H1 (cell line): ENCODE measurements around the gene MAML3. TPM values are rescaled to one million over a fixed set of nuclear protein-coding genes. Genes with fewer than 3 reads are reported as not detected.

ENCODE experiments used
- CTCF ChIA-PET: fragments of 300-600 bp; sonication (Branson Sonifier 250); formaldehyde crosslinking; loops from one replicate; lab custom pipeline; 2021; ENCODE audit not compliant: partially characterized antibody; lab: Charles Lee
- POLR2A ChIA-PET: fragments of 300-600 bp; sonication (Branson Sonifier 250); formaldehyde crosslinking; loops from one replicate; lab custom pipeline; 2021; ENCODE audit warnings: inconsistent platforms; ENCODE audit not compliant: partially characterized antibody; lab: Charles Lee
- DNase-seq, 2 experiments: peaks; one replicate each; pipeline versions ENCODE4 v3.0.0 to v3.0.0-alpha.2; 2010 to 2022; ENCODE audit warnings: low spot score in 2 of 2, low read depth in 1 of 2, mixed read lengths in 1 of 2
- FAIRE-seq: peaks from 2 replicates; lab custom pipeline; 2011; peaks lifted over from hg19 to GRCh38; lab: Jason Lieb, UNC
- H2AFZ ChIP-seq: 2 replicates; pipeline ENCODE4 v1.8.1; 2012; ENCODE audit warnings: low read length, inconsistent platforms
- H2AK5ac ChIP-seq: 2 replicates; pipeline ENCODE4 v1.6.1; 2013; ENCODE audit warnings: low read depth, low read length
- H2BK120ac ChIP-seq: replicated peaks from 2 replicates; pipeline ENCODE3; 2013; ENCODE audit warnings: low read depth, low read length, inconsistent platforms
- H2BK12ac ChIP-seq: 2 replicates; pipeline ENCODE4 v1.6.1; 2013; ENCODE audit warnings: low read depth, low read length
- H2BK15ac ChIP-seq: 2 replicates; pipeline ENCODE4 v1.6.1; 2013; ENCODE audit warnings: low read length
- H2BK20ac ChIP-seq: 2 replicates; pipeline ENCODE4 v1.6.1; 2013; ENCODE audit warnings: low read length
- H2BK5ac ChIP-seq: 2 replicates; pipeline ENCODE4 v1.6.1; 2013; ENCODE audit warnings: low read depth, low read length
- H3K14ac ChIP-seq: 2 replicates; pipeline ENCODE4 v1.6.1; 2013; ENCODE audit warnings: inconsistent platforms; ENCODE audit not compliant: insufficient read length
- H3K18ac ChIP-seq: 2 replicates; pipeline ENCODE4 v1.6.1; 2013; ENCODE audit warnings: low read length; ENCODE audit errors: extremely low read depth
- H3K23ac ChIP-seq: 2 replicates; pipeline ENCODE4 v1.6.1; 2013; ENCODE audit warnings: inconsistent platforms; ENCODE audit not compliant: insufficient read length
- H3K23me2 ChIP-seq: 2 replicates; pipeline ENCODE4 v1.6.1; 2013; ENCODE audit warnings: low read depth, low read length
- H3K27ac ChIP-seq: 2 replicates; pipeline ENCODE4 v1.6.1; 2011; ENCODE audit warnings: low read depth, low read length, inconsistent platforms
- H3K27me3 ChIP-seq, 4 experiments: replicated peaks in 1 of 4; 1 replicate in 1 of 4; 2 replicates in 3 of 4; pipeline versions ENCODE4 v1.6.1 to v1.8.1; 2011 to 2013; ENCODE audit warnings: low read length in 3 of 4, mild to moderate bottlenecking in 3 of 4, inconsistent platforms in 2 of 4, mixed read lengths in 2 of 4, moderate library complexity in 1 of 4; ENCODE audit not compliant: control insufficient read depth in 3 of 4, insufficient read depth in 3 of 4; ENCODE audit errors: extremely low read depth in 1 of 4
- H3K36me3 ChIP-seq, 4 experiments: 2 replicates each; pipeline versions ENCODE4 v1.6.1 to v1.8.1; 2011 to 2013; ENCODE audit warnings: mild to moderate bottlenecking in 4 of 4, low read length in 3 of 4, moderate library complexity in 2 of 4, control low read depth in 1 of 4, inconsistent platforms in 1 of 4; ENCODE audit not compliant: insufficient read depth in 4 of 4, control insufficient read depth in 2 of 4
- H3K4ac ChIP-seq: replicated peaks from 2 replicates; pipeline ENCODE3; 2013; ENCODE audit warnings: low read length, low read depth, mixed read lengths, inconsistent platforms; ENCODE audit not compliant: insufficient read length
- H3K4me1 ChIP-seq, 4 experiments: replicated peaks in 1 of 4; 1 replicate in 1 of 4; 2 replicates in 3 of 4; pipeline versions ENCODE4 v1.6.1 to v1.8.1; 2011 to 2013; ENCODE audit warnings: low read length in 3 of 4, inconsistent platforms in 2 of 4, mixed read lengths in 1 of 4; ENCODE audit not compliant: insufficient read depth in 4 of 4, control insufficient read depth in 3 of 4
- H3K4me2 ChIP-seq, 2 experiments: 2 replicates each; pipeline versions ENCODE4 v1.6.1 to v1.8.1; 2011 to 2013; ENCODE audit warnings: low read depth in 2 of 2, low read length in 2 of 2, control low read depth in 1 of 2, inconsistent platforms in 1 of 2, mild to moderate bottlenecking in 1 of 2; ENCODE audit not compliant: insufficient read depth in 1 of 2
- H3K4me3 ChIP-seq, 4 experiments: fragments of 200-600, 300-600 bp in 1 of 4; sonication (generic), shearing (Covaris generic), sonication (Bioruptor Twin) in 1 of 4; 2 replicates each; pipeline versions ENCODE4 v1.5.1 to v1.8.1; 2011 to 2016; ENCODE audit warnings: low read length in 4 of 4, low read depth in 3 of 4, control low read depth in 2 of 4, inconsistent platforms in 2 of 4, mild to moderate bottlenecking in 2 of 4, mixed read lengths in 1 of 4, moderate library complexity in 1 of 4; ENCODE audit not compliant: insufficient read depth in 2 of 4; ENCODE audit errors: extremely low read depth in 1 of 4
- H3K56ac ChIP-seq: replicated peaks from 2 replicates; pipeline ENCODE3; 2013; ENCODE audit warnings: low read depth, mild to moderate bottlenecking, mixed read lengths, low read length, inconsistent platforms; ENCODE audit not compliant: insufficient read length
- H3K79me1 ChIP-seq: 2 replicates; pipeline ENCODE4 v1.6.1; 2013; ENCODE audit warnings: low read depth, low read length, control low read depth
- H3K79me2 ChIP-seq, 2 experiments: 2 replicates each; pipeline versions ENCODE4 v1.6.1 to v1.8.1; 2012 to 2013; ENCODE audit warnings: low read length in 2 of 2, mild to moderate bottlenecking in 2 of 2, inconsistent platforms in 1 of 2; ENCODE audit not compliant: insufficient read depth in 2 of 2, control insufficient read depth in 1 of 2
- H3K9ac ChIP-seq, 4 experiments: replicated peaks in 1 of 4; 1 replicate in 1 of 4; 2 replicates in 3 of 4; pipeline versions ENCODE4 v1.6.1 to v1.8.1; 2011 to 2013; ENCODE audit warnings: low read depth in 3 of 4, low read length in 3 of 4, control low read depth in 2 of 4, mild to moderate bottlenecking in 2 of 4, moderate library complexity in 2 of 4, inconsistent platforms in 1 of 4; ENCODE audit errors: extremely low read depth in 1 of 4
- H3K9me3 ChIP-seq, 2 experiments: 2 replicates each; pipeline versions ENCODE4 v1.6.1 to v1.8.1; 2012 to 2013; ENCODE audit warnings: mild to moderate bottlenecking in 2 of 2, moderate library complexity in 2 of 2, control low read depth in 1 of 2, inconsistent platforms in 1 of 2, low read depth in 1 of 2, low read length in 1 of 2, mixed read lengths in 1 of 2; ENCODE audit not compliant: insufficient read depth in 2 of 2
- H4K20me1 ChIP-seq, 2 experiments: replicated peaks in 1 of 2; 2 replicates each; pipeline versions ENCODE3 to v1.8.1; 2011 to 2013; ENCODE audit warnings: inconsistent platforms in 2 of 2, low read length in 2 of 2, mild to moderate bottlenecking in 1 of 2; ENCODE audit not compliant: insufficient read depth in 2 of 2, control insufficient read depth in 1 of 2
- H4K5ac ChIP-seq: 2 replicates; pipeline ENCODE4 v1.6.1; 2013; ENCODE audit warnings: low read length, low read depth, mixed read lengths, inconsistent platforms; ENCODE audit not compliant: insufficient read length
- H4K8ac ChIP-seq: 2 replicates; pipeline ENCODE4 v1.8.0; 2013; ENCODE audit warnings: mild to moderate bottlenecking, moderate library complexity, low read length, inconsistent platforms; ENCODE audit not compliant: insufficient read depth; ENCODE audit errors: extremely low read depth
- H4K91ac ChIP-seq: replicated peaks from 2 replicates; pipeline ENCODE3; 2013; ENCODE audit warnings: low read length, mixed read lengths, inconsistent platforms; ENCODE audit not compliant: insufficient read length
- BCL11A ChIP-seq, 2 experiments: IDR thresholded peaks; one replicate each; pipeline ENCODE4 v1.6.1; 2011; ENCODE audit warnings: low read depth in 2 of 2, low read length in 2 of 2, mild to moderate bottlenecking in 2 of 2
- CBX8 ChIP-seq: fragments of 300-800, 300-1000 bp; sonication (generic); IDR thresholded peaks from 2 replicates; pipeline ENCODE4 v1.7.1; 2016; ENCODE audit warnings: low read depth, low read length, borderline replicate concordance
- CHD2 ChIP-seq: IDR thresholded peaks from 2 replicates; pipeline ENCODE4 v1.6.1; 2012; ENCODE audit warnings: low read length, improper control_type of control experiment
- EZH2 ChIP-seq: fragments of 200-600 bp; sonication (generic); IDR thresholded peaks from 2 replicates; pipeline ENCODE4 v1.7.1; 2012; ENCODE audit warnings: low read depth, mild to moderate bottlenecking, moderate library complexity, low read length, inconsistent platforms; ENCODE audit not compliant: severe bottlenecking
- RAD21 ChIP-seq, 2 experiments: IDR thresholded peaks in 1 of 2; conservative IDR thresholded peaks in 1 of 2; 2 replicates each; pipeline ENCODE4 v1.6.1; 2011; ENCODE audit warnings: low read depth in 2 of 2, low read length in 2 of 2, improper control_type of control experiment in 1 of 2, inconsistent platforms in 1 of 2, mild to moderate bottlenecking in 1 of 2, moderate library complexity in 1 of 2
- RXRA ChIP-seq: IDR thresholded peaks from 2 replicates; pipeline ENCODE4 v1.6.1; 2011; ENCODE audit warnings: low read depth, mild to moderate bottlenecking, low read length, moderate library complexity; ENCODE audit not compliant: insufficient read depth
- TBP ChIP-seq: IDR thresholded peaks from 2 replicates; pipeline ENCODE4 v1.6.1; 2011; ENCODE audit warnings: low read depth, low read length, improper control_type of control experiment
- WGBS, 2 experiments: shearing (Covaris generic) in 1 of 2; methylation state at CpG; one replicate each; pipeline versions ENCODE4 v1.1.6 to v1.1.7; 2013 to 2015; ENCODE audit warnings: low lambda C conversion rate in 2 of 2, mixed read lengths in 2 of 2, inconsistent platforms in 1 of 2, low coverage in 1 of 2, missing lambda C conversion rate in 1 of 2; ENCODE audit not compliant: insufficient replicate concordance in 2 of 2, insufficient coverage in 1 of 2, insufficient read length in 1 of 2; ENCODE audit errors: extremely low coverage in 1 of 2, missing lambda C conversion rate in 1 of 2; 5-methylcytosine and 5-hydroxymethylcytosine counted together
- polyA plus RNA-seq, 7 experiments: library from polyadenylated mRNA; depleted of rRNA in 3 of 7; stranded (reverse) in 5 of 7; unstranded in 2 of 7; fragments of >200 nt in 5 of 7; fragments of 200-250 nt in 2 of 7; gene quantifications; 1 replicate in 5 of 7; 2 replicates in 1 of 7; 4 replicates in 1 of 7; pipeline versions ENCODE4 v1.2.1 to v1.2.3, GENCODE V29; 2011 to 2013; ENCODE audit warnings: missing spikeins in 2 of 7, mixed read lengths in 2 of 7
- total RNA-seq: library from RNA; stranded (reverse); fragmentation: NEBNext Ultra II Directional; extraction: Animal tissue kit (Norgen Biotek cat#: 25700); gene quantifications from 2 replicates; pipeline ENCODE4 v1.2.1, GENCODE V29; 2021

The MAML3 gene
- total and polyA plus RNA-seq, 2 of the 8 experiments (the other 6 are each of a cell fraction or from before 2014, with no cell fraction given), result 2.1 to 5.7 TPM

DNA sequence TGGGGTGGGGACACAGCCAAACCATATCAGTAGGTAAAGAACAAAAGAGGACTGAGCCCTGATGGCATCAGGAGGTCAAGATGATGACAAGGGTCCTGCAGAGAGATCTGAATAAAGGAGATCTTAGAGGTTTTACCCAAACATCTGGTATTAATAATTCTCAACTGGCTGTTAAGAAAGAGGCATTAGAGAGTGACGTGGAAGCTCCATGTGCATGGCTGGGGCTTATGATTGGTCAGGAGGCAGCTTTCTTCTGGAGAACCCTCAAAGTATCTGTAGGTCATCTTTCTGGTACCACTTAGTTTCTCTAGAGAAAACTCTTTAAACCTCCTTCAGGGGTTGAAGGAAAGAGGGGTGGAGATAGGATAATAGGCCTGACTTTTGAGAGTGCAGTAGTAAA lies 469.6 kb downstream of the MAML3 start:
- no peaks in the 10 kb centered on the region for H4K20me1 ChIP-seq
- no peak for DNase-seq
- no peak overlapping the region for H4K91ac ChIP-seq
- H3K23me2 ChIP-seq, result no peaks in the 10 kb centered on the region
- TF ChIP-seq CHD2, result no peak
- no peak for TF ChIP-seq RAD21 (IDR thresholded peaks at IDR 0.05 in 1 of 2, conservative IDR thresholded peaks at IDR 0.05 in 1 of 2; ENCODE audit: low read depth in 2 of 2, low read length in 2 of 2)
- no peak for TF ChIP-seq RXRA
- TF ChIP-seq EZH2, result no peak
- no peak for TF ChIP-seq CBX8
- no peak for TF ChIP-seq BCL11A (IDR thresholded peaks at IDR 0.05; ENCODE audit: low read depth in 2 of 2, low read length in 2 of 2)
- no peak for TF ChIP-seq TBP
- no peak overlapping the region for H4K5ac ChIP-seq
- no peaks in the 10 kb centered on the region for H3K9me3 ChIP-seq
- WGBS, 2 experiments, result 85% methylated on average over 1 of the region's 1 CpG; no CpG with 5 or more reads in 1 of the 2 experiments
- no peaks in the 10 kb centered on the region for H3K36me3 ChIP-seq
- H2BK20ac ChIP-seq, result no peak overlapping the region
- no peak overlapping the region for H3K9ac ChIP-seq
- no peak overlapping the region for H3K4me3 ChIP-seq
- no peak overlapping the region for H3K56ac ChIP-seq
- no peak overlapping the region for H3K4me2 ChIP-seq
- FAIRE-seq, result no peak
- H3K4me1 ChIP-seq, result no peaks in the 10 kb centered on the region
- CTCF ChIA-PET, result interaction anchor here (1.0 to 3.5 kb wide), 3 partner anchors 15 to 32 kb away, joined by 3 to 16 read pairs (median 8); no protein-coding TSS in a partner anchor
- POLR2A ChIA-PET, result no interaction called here
- no peak overlapping the region for H2AK5ac ChIP-seq
- H2BK120ac ChIP-seq, result no peak overlapping the region
- H3K18ac ChIP-seq, result no peak overlapping the region
- no peak overlapping the region for H2BK5ac ChIP-seq
- H3K14ac ChIP-seq, result no peak overlapping the region
- no peaks in the 10 kb centered on the region for H3K79me1 ChIP-seq
- H3K23ac ChIP-seq, result no peak overlapping the region
- H3K27ac ChIP-seq, result no peak overlapping the region
- H2BK12ac ChIP-seq, result no peak overlapping the region
- H3K79me2 ChIP-seq, result no peaks in the 10 kb centered on the region
- H3K27me3 ChIP-seq, result no peaks in the 10 kb centered on the region
- no peak overlapping the region for H3K4ac ChIP-seq
- no peak overlapping the region for H2BK15ac ChIP-seq
- no peak overlapping the region for H4K8ac ChIP-seq
- no peak overlapping the region for H2AFZ ChIP-seq
